GM19438 (cell line): ENCODE data around the gene VPS51.

Experiments
- ATAC-seq: cut with Tn5 transposase; IDR thresholded peaks from one replicate; pipeline ENCODE4 v1.9.1; 2021; ENCODE audit warnings: low read depth; ENCODE audit not compliant: unreplicated experiment

The VPS51 gene

DNA sequence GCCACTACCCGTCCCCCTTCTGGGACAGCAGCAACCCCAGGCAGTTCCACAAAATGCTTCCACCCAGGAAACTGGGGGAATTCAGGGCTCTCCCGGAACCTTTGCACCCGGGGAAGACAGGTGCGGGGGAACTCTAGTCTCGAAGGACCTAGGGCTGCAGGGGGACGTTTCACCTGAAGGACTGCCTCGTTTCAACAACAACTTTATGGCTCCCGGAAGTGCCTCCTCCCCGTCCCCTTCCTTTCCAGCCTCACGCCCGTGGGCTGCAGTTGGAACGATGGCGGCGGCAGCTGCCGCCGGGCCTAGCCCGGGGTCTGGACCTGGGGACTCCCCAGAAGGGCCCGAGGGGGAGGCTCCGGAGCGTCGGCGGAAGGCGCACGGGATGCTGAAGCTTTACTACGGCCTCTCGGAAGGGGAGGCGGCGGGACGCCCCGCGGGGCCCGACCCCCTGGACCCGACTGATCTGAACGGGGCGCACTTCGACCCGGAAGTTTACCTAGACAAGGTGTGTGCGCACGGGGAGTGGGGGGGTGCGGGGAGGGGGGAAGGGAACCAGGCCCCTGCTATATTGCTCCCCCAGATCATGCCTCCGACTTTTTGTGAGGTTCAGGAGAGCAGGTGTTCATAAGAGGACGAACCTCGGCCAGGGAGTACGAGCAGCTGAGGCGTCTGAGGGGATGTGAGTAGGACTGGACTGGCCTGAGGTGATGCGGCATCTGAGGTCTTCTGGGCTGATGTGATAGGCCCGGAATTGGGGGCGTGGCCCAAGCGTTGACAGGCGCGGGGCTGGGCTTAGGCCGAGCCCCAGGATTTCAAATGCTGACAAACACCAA lies at the start of gene VPS51:
Gene VPS51 (plus strand): TSS at position 241 of the 833 bp plus-strand sequence. CDS start 37 bp downstream, at position 278.
- ATAC-seq: peak; percentile 81

DNA sequence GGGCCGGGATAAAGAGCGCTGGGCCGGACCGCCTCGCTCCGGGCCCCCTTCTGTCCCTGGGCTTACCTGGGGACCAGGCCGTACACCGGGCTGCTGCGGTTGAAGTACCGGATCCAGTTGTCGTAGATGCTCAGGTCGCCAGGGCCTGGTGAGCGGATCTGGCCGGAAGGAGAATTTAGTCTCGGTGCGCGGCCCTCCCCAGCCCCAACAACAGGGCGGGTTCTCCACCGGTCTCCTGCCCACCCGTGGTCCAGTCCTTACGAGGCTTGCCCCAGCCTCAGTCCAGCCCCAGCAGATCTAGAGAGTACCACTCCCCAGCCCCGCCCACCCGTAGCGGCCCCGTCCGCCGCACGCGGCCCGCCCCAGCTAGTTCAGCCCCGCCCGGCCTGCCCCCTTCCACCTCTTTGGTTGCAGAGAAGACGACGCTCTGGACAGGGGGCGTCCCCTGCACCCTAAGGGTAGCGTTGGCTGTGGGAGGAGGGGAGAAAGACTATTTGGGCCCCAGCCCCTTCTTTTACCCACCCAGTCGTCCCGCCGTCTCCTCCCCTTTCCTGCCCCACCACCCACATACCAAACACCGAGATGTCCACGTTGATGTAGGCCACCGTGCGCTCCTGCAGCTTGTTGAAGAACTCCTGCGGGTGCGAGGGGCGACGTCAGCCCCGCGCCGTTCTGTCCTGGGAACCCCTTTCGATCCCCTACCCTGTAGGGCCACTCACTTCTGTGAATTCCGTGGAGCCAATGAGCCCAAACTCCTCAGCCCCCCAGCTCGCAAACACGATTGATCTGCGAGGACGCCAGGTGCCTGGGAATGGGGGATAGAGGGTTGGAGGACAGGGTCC lies 48.2 kb upstream of the VPS51 start:
- no peak for ATAC-seq

DNA sequence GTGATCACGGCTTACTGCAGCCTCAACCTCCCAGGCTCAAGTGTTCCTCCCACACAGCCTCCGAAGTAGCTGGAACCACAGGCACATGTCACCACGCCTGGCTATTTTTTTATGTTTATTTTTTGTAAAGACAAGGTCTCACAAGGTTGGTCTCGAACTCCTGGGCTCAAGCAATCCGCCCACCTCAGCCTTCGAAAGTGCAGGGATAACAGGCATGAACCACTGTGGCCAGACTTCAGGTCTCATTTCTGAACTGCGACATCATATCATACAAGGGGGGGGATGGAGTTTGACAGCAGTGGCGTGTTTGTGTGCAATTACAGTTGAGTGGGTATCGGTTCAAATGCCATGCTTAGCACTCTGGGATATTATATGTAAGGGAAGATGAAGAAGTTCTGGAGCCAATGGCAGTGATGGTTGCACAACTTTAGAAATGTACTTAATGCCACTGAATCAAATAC lies 44.6 kb upstream of the VPS51 start:
- no peak for ATAC-seq

DNA sequence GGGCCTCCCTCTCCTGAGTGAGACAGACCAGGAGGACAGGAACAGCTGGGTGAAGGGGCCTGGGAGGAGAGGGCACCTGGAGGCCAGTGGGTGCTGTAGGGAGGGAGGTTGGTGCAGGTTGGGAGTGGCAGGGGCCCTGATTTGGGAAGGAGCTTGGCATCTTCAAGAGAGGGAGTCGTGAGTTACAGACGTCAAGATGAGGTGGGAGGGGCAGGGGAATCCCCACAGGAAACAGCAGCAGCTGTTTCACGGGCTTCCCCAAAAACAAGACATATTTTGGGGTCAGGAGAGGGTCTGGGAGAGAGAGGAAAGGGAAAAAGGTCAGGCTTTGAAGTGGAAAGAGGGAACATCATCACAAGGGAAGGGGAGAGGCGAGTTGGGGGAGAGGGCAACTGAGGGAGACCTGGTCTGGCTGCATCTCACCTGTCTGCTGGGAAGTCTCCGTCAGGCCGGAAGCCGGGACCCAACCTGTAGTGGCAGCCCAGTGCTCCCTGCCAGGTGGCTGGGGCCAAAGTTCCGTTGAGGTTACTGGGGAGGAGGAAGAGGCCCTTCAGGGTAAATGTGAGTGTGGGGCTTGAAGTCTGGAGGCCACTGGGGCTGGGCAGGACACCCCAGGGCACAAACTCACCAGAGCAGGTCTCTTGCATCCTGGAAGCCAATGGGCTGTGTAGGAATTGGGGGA lies 42.0 kb upstream of the VPS51 start:
- ATAC-seq: no peak

DNA sequence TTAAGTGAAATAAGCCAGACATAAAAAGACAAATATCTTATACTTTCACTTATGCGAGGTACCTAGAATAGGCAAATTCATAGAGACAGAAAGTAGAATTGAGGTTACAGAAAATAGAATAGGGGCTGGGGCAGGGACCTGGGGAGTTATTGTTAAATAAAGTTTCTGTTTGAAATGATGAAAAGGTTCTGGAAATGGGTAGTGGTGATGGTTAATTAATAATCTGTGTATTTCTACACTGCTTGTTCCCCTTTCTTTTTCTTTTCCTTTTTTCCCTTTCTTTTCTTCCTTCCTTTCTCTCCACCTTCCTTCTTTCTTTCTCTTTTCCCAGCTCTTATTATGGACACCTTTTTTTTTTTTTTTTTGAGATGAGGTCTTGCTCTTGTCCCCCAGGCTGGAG lies 40.5 kb upstream of the VPS51 start:
- ATAC-seq: no peak

DNA sequence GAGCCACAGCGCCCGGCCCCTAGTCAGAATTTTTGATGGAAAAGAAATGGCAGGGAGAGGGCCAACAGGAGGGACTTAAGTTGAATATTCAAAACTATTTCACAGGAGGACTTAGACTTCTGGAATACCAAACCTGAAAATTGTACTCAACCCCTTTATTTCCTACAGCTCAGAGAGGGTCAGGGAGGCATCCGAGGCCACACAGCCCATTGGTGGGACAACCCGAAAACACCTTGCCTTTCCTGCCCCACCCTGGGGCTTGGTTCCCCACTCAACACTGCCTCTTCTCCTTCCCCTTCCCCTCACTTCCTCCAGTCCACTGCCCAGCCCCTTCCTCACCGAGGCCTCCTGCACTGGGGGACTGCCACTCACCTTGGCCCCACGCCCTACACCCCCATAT lies 39.0 kb upstream of the VPS51 start:
- no peak for ATAC-seq

DNA sequence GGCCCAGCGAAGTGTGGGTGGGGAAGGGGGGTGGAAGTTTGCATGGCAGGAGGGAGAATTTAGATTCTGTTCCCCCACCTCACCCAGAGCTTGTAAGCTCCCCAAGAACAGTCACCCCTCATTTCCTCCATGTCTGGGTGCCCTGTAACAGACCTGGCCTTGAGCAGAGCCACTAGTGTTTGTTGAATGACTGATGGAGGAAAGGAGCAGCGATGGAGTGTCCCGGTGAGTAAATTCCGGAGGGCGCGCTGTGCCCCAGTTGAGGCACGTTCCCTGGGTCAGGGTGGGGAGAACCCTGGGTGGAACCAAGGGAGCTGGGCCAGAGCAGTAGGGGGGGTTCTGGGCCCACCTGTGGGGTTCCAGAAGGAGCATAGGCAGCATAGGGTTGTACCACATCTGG lies 38.5 kb upstream of the VPS51 start:
- no peak for ATAC-seq

DNA sequence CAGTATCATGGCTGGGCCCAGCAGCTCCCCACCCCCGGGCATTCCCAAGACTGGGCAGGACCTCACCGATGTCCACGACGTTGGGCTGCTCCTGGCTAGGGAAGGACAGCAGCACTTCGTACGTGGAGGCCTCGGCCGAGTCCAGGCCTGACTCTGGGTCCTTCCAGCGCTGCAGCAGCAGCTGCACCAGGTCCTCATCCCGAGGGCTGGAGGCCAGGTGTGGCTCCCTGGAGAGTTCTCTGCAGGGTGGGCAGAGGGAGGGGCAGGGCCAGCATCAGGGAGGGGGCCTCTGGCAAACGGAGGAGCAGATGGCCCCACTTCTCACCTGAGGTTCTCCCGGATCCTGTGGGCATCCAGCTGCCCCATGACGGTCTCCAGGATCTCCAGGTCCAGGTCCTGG lies 38.0 kb upstream of the VPS51 start:
- ATAC-seq: no peak

DNA sequence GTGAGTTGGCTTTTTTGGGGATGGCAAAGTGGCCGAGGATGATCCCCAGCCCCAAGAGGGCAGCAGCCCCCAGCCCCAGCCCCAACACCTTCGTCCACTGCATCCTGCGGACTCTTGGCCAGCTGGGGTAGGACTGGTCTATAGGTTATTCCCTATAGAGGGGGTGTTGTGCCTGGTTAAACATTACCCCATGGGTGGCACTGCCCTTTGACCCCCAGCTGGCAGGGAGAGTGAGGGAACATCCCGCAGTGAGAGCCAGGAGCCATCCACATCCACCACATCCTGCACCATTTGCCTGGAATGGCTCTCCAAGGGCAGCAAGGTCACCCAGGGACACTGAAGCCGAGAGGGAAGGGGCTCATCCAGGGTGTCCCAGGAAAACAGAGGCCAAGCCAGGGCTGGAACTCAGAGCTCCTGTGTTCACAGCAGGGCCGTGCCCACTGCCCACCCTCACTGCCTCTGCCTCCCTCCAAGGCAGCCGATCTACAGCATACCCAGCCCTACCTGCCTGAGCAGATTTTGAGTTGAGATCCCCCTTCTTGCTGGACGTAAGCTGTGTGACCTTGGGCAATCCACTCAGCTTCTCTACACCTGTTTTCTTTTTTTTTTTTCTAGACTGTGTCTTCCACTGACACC lies 37.5 kb upstream of the VPS51 start, which contains the start of gene NAALADL1:
Gene NAALADL1 (minus strand): TSS at position 135 of the 636 bp plus-strand sequence. CDS start 32 bp downstream, at position 103.
- no peak for ATAC-seq

DNA sequence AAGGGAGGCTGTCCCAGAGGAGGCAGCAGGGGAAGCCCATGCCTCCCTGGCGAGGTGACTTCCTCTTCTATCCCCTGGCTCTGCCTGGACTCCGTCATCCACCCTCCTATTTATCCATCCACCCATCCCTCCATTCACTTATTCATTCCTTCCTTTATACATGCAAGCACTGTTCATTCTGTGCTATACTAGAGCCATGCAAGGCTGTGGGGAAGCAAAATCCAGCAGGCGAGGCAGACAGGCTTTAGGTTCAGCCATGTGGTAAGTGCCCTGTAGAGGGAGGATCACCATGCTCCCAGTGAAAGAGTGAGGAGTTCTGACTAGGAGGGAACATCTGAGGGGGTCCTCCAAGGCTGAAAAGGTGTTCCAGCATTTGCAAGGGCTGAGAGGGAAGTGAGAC lies 36.5 kb upstream of the VPS51 start:
- ATAC-seq: no peak

DNA sequence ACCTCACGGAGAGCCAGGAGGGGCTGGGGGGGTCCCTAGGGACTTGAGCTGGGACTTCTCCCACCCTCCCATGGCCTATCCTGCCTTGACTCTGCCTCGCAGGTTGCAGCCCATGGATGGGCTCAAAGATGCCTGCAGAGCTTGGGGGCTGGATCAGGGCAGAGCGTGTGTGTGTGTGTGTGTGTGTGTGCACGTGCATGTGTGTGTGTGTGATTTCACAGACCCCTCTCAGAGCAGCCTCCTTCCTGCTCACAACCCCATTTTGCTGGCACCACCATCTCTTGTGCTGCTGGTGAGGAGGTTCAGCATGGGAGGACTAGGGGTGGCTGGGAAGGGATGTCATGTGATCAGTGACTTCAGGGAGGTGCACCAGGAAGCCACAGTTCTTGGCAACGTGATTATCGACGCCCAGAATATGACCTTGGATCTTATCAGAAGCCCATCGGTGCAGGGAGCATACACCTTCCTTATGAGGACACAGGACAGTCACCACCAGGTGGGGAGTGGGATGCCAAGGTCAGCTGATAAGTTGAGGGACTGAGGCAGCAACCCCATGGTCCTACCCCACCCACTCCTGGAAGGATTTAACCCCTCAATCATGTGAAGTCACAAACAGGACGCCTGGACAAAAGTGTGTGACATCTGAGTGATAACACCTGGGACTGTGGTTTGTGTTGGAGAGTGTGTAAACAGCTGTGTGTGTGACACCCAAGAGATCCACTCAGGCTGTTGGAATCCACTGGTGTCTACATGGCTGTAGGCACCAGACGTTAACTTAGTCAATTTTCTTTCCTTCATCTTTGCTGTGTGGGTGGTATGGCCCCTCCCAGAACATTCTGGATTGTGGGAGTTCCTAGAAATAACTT lies 35.8 kb upstream of the VPS51 start:
- ATAC-seq: no peak

DNA sequence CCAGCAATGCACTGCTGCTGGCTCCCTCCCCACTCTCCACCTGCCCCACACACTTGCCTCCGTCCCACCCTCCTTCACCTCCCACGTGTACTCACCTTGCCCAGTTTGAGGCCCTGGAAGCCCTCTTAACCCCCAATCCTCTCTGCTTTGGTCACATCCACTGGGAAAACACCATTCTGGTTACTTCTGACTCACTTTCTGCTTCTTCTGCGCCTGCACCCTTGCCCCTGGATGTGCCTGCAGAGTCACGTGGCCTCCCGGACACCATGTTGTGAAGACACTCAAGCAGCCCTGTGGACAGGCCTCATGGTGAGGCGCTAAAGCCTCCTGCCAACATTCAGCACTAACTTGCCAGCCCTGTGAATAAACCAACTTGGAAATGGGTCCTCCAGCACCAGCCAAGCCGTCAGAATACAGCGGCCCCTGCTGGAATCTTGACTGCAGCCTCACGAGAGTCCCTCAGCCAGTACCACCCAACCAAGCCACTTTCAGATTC lies 35.1 kb upstream of the VPS51 start:
- no peak for ATAC-seq

DNA sequence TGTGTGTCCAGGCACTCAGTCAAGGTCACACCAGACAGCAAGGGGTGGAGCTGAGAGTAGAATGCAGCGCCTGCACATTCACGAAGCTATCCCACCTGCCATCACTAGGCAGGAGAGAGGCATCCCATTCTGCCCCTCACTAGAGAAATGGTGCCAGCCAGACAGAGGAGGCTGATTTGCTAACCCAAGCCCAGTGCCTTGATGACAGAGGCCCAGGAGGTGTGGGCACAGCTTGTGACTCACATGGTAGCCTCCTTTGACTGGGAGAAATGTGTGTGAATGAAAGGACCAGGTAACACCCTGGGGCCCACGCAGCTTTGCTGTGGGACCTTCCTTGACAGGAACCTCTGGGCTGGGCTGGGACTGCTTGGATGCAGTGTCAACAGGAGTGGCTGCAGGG lies 32.5 kb upstream of the VPS51 start:
- ATAC-seq: no peak

DNA sequence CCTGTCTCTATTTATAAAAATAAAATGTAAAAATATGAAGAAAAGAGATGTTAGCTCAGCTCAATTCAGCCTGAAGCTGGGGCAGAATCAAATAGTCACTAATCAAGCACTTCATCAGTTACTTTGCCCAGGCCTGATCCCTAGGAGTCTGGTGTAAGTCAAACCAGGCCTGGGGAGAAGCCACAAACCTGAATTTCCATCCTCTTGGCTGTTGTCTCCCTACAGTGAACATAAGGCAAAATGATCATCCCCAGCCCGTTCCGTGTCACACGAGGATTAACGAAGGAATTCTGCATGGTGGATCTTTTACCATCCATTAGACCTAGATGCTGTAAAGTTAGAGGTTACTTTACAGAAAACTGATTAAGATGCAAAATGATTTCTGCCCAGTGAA lies 31.2 kb upstream of the VPS51 start:
- no peak for ATAC-seq

DNA sequence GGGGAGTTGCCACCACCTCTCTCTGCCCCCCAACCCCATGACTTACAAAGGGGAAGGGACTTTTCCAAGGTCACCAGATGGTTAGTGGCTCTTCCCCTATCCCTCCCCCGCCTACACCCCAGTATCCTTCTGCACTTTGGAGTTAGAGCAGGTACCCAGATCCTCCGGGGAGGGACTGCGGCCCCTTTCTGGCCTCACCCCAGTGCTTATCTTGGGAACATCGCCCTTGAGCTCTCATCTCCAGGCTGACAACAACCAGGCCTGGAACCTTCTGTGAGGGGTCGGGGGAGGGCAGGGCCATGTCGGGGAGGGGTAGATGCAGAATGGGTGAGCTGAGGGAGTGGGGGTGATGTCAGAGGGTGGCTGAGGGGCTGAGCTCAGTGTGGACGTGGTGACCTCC lies 30.2 kb upstream of the VPS51 start:
- ATAC-seq: no peak

DNA sequence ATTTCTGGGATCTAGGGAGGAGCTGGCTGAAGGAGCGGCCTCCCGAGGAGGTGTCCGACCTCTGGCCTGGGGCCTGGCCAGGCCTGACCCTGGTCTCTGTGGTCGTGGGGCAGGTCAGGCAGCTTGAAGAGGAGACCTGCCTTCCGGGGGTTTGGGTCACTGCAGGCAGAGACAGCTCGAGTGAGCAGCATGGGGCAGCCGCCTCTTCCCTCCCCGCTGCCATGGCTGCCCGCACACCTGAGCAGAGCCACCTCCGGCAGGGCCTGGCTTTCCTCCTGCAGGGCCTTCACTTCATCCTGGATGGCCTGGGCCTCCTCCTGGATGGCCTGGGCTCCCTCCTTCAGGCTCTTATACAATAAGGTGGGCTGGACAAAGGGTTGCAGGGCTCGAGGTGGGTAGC lies 29.7 kb upstream of the VPS51 start:
- no peak for ATAC-seq

DNA sequence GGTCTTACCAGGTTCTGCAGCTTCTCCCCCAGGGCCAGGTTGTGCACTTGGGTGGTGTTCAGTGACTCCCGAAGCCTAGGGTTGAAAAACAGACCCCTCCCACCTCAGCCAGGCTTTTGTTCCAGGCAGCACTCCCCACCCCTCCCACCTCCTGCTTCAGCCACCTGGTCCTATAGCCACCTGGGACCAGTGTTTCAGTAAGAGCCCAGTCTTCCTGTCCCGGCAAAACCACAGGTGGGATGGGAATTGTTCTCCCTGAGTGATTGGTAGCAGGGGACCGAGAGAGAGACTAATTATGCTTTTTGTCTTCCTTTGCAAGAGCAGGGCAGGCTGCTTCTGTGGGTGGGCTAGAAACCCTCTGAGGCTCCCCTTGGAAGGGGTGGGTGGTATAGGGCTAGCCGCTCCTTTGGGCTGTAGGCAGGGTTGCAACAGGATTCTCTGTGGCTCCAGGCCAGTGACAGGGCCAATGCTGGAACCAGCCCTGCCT lies 29.2 kb upstream of the VPS51 start:
- ATAC-seq: no peak

DNA sequence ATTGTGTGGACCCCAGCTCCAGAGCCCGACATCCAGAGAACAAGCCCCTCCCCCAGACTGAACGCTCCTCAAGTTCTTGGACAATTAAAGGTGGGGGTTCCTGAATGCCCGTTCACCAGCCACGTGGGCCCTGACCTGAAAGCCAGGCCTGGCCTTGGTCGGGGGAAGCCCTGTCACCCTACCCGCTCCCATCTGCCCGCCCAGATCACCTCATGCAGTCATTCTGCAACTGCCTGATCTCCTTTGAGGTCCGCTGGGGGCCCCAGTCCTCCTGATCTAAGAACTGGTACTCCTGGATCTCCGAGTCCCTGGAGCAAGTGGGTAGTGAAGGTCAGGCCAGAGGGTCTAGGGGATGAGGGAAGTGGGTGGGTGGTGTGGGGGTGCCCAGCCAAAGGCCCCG lies 28.6 kb upstream of the VPS51 start:
- no peak for ATAC-seq

DNA sequence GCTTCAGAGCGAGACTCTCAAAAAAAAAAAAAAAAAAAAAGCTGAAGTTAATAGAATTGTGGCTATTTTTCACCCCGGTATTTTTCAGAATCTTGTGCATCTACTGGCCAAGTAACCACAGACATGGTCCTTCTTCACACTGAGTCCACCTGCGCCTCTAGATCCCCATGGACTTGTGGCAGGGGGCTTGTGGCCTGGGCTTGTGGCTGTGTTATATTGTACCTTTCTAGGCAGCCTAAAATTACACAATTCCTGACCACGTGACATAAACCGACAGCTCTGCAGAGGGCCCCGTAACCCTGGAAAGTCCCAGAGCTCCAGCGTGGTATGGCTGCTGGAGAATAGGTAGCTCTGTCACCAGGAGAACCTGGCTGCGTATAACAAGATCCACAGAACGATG lies 26.8 kb upstream of the VPS51 start:
- ATAC-seq: no peak
